ENCODE measurements around the gene LRFN4.

LRFN4 gene

DNA sequence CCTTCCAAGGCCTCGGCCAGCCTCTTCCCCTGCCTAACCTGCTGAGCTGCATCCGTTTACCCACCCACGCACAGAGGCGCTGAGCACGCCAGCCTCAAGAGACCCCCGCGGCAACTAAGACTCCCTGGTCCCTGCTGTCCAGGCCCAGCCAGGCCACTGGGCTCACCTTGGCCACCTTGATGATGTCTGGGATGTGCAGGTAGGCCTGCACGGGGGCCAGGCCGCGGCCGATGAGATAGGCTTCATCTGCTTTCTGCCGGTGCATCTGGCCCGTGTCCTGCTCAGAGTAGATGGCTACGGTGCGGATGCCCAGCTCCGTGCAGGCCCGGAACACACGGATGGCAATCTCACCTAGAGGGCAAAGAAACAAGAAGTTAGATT is 14.6 kb downstream of the LRFN4 start:
- DNase-seq = no peak

- DNase-seq = no peak
Observed at GRCh38 chr11:66874232-66874631, 17.4 kb downstream of the LRFN4 start.

GRCh38 chr11:66875378-66875777 is 18.5 kb downstream of the LRFN4 start:
- DNase-seq = no peak

- DNase-seq = no peak
Observed at GRCh38 chr11:66877588-66878385, 20.9 kb downstream of the LRFN4 start.

- no peak for DNase-seq
Observed at GRCh38 chr11:66878474-66878873, 21.6 kb downstream of the LRFN4 start.

DNA sequence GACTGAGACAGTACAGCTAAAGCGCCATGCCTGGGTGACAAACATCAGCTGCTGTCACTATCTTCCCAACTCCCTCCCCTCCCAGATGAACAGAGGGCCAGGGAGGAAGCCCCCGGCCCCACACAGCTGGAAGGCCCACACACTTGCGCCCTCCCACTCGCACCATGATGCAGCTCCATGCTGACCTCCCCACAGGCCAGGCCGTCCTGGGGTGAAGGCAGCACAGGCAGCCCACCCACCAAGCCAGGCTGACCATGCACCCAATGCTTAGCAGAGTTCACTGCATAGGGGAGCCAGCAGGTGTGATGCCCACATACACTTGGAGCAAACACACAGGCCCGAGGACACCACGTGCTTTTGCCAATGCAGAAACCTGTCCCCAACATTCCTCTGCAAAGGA is 22.1 kb downstream of the LRFN4 start:
- DNase-seq = no peak

- no peak for DNase-seq
Observed at GRCh38 chr11:66879583-66879982, 22.7 kb downstream of the LRFN4 start.

DNA sequence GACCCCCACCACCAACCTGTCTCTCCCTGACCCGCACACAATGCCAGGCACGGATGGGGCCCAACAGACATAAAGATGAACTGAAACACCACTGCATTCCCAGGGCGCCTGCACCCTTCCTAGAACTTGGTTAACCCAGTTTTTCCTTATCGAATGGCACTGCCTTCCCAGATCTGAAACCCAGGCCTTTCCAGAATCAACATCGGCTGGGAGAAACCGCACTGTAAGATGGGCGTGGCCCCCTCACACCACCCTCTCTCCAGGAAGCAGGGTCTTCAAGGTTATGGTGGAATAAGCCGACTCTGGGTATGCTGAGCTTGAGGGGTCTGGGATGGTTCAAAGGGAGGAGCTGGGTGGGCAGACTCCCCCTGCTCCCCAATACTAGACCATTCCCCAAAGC is 23.1 kb downstream of the LRFN4 start:
- DNase-seq = no peak

DNA sequence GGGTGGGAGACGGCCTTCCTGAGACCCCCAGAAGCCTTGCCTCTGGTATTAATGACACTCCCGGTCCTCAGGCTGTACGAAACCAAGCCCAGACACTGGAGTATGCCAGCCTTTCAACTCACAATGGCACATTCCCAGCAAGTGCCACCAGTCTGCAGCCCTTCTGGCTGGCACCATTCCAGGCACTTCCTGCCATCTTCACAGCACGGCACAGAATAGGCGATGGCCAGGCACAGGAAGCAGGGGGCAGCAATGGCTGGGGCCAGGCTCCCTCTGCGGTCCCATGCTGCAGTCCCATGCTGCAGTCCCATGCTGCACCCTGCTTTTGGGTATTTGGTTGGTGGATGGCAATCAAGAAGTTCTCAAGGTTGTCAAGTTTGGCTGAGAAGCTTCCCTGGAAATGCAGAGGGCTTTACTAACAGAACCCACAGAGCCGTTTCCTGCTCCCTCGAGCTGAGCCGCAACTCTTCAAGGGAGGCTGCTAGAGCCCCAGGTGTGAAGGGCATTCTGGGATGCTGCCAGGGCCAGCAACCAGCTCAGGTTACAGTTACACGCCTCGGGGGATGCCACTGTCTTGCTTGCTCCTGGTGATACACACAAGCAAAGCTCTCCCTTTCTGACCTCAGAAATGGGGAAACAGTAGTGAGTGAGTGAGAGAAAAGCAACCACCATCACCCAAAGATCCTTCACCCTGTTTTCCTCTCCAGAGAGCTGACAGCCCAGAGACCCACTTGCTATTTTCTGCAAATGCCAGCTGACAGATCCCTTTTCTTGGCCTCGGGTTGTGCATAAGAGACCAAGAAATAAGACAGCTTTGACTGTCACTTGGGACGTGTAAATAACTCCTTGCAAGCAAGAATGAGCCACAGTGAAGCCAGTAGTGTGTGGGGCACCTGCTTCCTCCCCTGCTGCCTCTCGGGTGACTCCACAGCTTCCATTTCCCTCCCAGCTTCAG is 23.9 kb downstream of the LRFN4 start:
- no peak for DNase-seq

- no peak for DNase-seq
Observed at GRCh38 chr11:66881451-66881835, 24.6 kb downstream of the LRFN4 start.

DNA sequence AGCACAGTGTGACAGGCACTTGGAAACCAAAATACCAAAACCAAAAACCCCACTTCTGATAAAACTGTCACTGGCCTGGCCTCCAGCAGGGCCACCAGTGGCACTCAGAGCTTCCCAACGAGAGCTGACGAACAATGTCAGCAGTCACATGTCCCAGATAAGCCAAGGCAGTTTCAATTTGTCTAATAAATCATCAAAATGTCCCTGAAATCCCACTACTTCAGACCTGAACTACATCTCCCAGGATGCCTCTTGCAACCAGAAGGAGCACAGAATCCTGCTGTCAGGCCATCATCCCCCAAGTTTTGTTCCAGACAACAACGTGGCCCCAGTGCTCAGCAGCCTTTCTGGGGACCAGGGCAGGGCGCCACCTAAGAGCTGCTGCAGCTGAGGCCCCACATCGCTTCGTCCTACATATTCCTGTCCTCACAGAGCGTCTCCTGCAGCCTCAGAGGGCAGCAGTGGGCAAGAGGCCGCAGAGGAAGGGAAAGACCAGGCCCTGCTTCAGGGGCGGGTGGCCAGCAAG is 25.1 kb downstream of the LRFN4 start:
- no peak for DNase-seq

DNA sequence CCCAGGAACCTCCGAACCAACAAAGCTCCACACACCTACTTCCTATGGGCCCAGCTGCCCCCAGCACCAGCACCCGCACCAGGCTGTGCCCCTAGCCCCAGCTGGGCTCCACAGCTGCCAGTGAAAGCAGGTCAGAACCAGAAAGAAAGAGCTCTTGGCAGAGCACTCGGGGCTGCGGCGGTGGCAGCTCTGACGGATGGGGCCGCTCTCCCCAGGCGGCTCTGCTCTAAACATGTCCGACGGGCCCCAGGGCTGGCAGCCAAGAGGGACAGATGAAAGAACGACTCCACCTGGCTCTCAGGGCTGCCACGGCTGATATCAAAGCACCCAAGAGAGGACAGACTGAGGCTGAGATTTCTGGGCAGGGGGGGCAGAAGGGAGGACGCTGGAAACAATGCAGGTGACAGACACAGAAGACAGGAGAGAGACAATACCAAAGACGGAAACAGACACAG is 25.7 kb downstream of the LRFN4 start:
- DNase-seq = no peak

DNA sequence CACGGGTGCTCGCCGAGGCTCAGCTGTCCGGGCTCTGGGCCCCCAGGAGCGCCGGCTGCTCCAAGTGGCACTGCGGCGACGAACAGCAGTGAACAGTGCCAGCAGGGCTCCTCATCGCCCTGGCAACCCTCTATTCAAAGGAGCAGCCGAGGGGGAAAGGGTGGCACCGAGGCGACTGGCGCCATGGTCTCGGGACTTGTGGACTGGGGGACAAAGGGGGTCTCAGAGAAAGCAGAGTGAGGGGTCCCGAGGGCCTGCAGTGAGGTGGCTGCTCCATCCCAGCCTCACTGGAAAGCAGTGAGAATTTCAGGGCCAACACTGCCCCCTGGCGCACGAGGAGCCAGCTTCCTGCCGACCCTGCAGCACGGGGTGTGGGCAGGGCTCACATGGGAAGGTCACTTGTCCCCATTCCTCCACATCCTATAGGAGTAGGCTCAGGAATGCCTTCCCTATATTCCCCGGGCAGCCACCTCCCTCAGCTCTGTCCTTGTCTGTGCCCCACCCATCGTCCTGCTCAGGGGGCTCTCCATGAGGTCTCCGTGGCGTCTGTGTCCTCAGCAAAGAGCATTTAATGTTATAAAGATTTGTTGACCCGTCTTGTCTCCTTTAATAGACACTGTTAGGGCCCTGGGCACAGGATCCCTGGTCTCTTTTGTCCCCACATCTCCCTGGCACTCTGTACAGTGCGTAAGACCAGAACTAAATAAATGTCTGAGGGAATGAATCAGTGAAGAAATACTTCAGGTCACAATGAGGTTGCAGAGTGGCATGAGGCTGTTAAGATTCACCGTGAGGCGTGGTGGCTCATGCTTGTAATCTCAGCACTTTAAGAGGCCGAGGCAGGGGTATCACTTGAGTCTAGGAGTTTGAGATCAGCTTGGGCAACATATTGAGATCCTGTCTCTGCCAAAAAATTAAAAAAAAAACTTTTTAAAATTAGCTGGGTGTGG is 26.4 kb downstream of the LRFN4 start:
- peak; percentile 17 to 44 (median 31) for DNase-seq

DNA sequence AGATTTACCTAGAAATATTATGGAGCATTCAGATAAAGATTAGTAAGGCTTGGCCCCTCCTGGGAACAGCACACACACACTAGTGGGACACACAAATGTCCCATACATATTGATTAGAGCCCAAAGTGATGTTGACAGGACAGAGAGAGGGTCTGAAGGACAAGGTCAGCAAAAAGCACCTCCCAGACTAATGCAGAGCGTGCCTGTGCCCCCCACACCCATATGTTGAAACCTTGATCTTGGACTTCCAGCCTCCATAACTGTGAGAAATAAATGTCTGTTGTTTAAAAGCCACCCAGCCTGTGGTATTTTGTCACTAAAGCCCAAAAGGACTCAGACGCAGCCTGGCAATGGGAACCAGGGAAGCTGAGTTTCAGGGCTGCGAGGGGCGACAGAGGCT is 27.6 kb downstream of the LRFN4 start:
- DNase-seq = no peak

DNA sequence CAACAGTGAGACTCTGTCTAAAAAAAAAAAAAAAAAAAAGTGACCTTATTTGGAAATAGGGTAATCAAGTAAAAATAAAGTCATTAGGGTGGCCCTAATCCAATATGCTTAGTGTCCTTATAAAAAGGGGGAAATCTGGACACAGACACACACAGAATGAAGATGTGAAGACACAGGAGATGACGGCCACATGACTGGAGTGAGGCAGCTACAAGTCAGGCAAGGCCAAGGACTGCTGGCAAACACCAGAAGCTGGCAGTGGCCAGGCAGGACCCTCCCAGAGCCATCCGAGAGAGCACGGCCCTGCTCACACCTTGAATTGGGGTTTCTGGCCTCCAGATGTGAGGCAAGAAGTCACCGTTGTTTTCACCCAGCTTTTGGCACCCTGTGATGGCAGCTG is 28.6 kb downstream of the LRFN4 start:
- no peak for DNase-seq

GRCh38 chr11:66885950-66886440 is 29.1 kb downstream of the LRFN4 start:
- no peak for DNase-seq

DNA sequence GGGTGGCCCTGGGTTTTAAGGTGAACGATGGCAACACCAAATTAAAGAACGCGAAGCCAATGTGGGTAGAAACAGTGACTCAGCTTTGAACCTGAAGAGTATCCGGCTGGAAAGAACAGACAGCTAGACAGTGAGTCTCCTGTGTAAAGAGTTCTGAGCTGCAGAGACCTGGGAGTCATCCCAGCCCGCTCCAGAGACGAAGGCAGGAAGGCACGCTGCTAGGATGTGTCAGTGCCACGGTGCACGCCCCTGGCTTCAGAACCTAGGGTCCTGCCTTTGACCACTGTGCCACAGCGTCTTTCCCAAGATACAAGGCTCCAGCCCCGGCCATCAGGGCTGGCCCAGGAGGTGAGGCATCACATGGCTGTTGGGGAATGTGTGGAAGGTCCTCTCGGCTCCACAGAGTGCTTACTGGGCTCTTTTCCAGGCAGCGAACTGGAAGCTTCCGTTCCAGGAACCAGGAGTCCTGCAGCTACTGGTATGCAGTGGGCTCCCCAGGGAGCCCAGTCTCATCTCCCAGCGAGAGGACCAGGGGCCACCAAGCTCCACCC is 29.9 kb downstream of the LRFN4 start:
- no peak for DNase-seq

DNA sequence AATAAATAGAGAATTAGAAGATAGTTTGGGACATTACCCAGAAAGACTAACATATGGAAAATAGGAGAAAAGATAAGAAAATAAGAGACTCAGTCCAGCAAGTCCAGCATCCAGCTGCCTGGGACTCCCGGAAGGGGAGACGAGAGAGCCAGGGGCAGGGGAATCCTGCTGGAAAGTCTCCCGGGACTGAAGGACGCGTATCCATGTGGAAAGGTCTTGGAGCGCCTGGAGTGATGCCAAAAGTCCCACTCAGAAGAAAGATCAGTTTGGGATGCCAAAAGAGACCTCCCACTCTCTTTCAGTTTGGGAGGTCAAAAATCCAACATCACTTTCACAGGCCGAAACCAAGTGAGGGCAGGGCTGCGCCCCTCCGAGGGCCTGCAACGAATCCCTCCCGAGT is 30.7 kb downstream of the LRFN4 start:
- DNase-seq = no peak

GRCh38 chr11:66888282-66888681 is 31.4 kb downstream of the LRFN4 start:
- no peak for DNase-seq

GRCh38 chr11:66889960-66890359 is 33.1 kb downstream of the LRFN4 start:
- DNase-seq = no peak

GRCh38 chr11:66891851-66892660 is 35.2 kb downstream of the LRFN4 start:
- DNase-seq = no peak
